H1 (cell line): ENCODE data around the gene PNPLA3. TPM values are rescaled to one million over a fixed set of nuclear protein-coding genes. Genes with fewer than 3 reads are reported as not detected.
A peak's percentile ranks its signal among the peaks of the same experiment; 100 is the strongest.

ENCODE experiments used
- CTCF ChIA-PET: fragments of 300-600 bp; sonication (Branson Sonifier 250); formaldehyde crosslinking; loops from one replicate; lab custom pipeline; 2021; ENCODE audit not compliant: partially characterized antibody; lab: Charles Lee
- POLR2A ChIA-PET: fragments of 300-600 bp; sonication (Branson Sonifier 250); formaldehyde crosslinking; loops from one replicate; lab custom pipeline; 2021; ENCODE audit warnings: inconsistent platforms; ENCODE audit not compliant: partially characterized antibody; lab: Charles Lee
- DNase-seq, 2 experiments: peaks; one replicate each; pipeline versions ENCODE4 v3.0.0 to v3.0.0-alpha.2; 2010 to 2022; ENCODE audit warnings: low spot score in 2 of 2, low read depth in 1 of 2, mixed read lengths in 1 of 2
- FAIRE-seq: peaks from 2 replicates; lab custom pipeline; 2011; peaks lifted over from hg19 to GRCh38; lab: Jason Lieb, UNC
- H2AFZ ChIP-seq: 2 replicates; pipeline ENCODE4 v1.8.1; 2012; ENCODE audit warnings: low read length, inconsistent platforms
- H2AK5ac ChIP-seq: 2 replicates; pipeline ENCODE4 v1.6.1; 2013; ENCODE audit warnings: low read depth, low read length
- H2BK120ac ChIP-seq: replicated peaks from 2 replicates; pipeline ENCODE3; 2013; ENCODE audit warnings: low read depth, low read length, inconsistent platforms
- H2BK12ac ChIP-seq: 2 replicates; pipeline ENCODE4 v1.6.1; 2013; ENCODE audit warnings: low read depth, low read length
- H2BK15ac ChIP-seq: 2 replicates; pipeline ENCODE4 v1.6.1; 2013; ENCODE audit warnings: low read length
- H2BK20ac ChIP-seq: 2 replicates; pipeline ENCODE4 v1.6.1; 2013; ENCODE audit warnings: low read length
- H2BK5ac ChIP-seq: 2 replicates; pipeline ENCODE4 v1.6.1; 2013; ENCODE audit warnings: low read depth, low read length
- H3K14ac ChIP-seq: 2 replicates; pipeline ENCODE4 v1.6.1; 2013; ENCODE audit warnings: inconsistent platforms; ENCODE audit not compliant: insufficient read length
- H3K18ac ChIP-seq: 2 replicates; pipeline ENCODE4 v1.6.1; 2013; ENCODE audit warnings: low read length; ENCODE audit errors: extremely low read depth
- H3K23ac ChIP-seq: 2 replicates; pipeline ENCODE4 v1.6.1; 2013; ENCODE audit warnings: inconsistent platforms; ENCODE audit not compliant: insufficient read length
- H3K23me2 ChIP-seq: 2 replicates; pipeline ENCODE4 v1.6.1; 2013; ENCODE audit warnings: low read depth, low read length
- H3K27ac ChIP-seq: 2 replicates; pipeline ENCODE4 v1.6.1; 2011; ENCODE audit warnings: low read depth, low read length, inconsistent platforms
- H3K27me3 ChIP-seq, 4 experiments: replicated peaks in 1 of 4; 1 replicate in 1 of 4; 2 replicates in 3 of 4; pipeline versions ENCODE4 v1.6.1 to v1.8.1; 2011 to 2013; ENCODE audit warnings: low read length in 3 of 4, mild to moderate bottlenecking in 3 of 4, inconsistent platforms in 2 of 4, mixed read lengths in 2 of 4, moderate library complexity in 1 of 4; ENCODE audit not compliant: control insufficient read depth in 3 of 4, insufficient read depth in 3 of 4; ENCODE audit errors: extremely low read depth in 1 of 4
- H3K36me3 ChIP-seq, 4 experiments: 2 replicates each; pipeline versions ENCODE4 v1.6.1 to v1.8.1; 2011 to 2013; ENCODE audit warnings: mild to moderate bottlenecking in 4 of 4, low read length in 3 of 4, moderate library complexity in 2 of 4, control low read depth in 1 of 4, inconsistent platforms in 1 of 4; ENCODE audit not compliant: insufficient read depth in 4 of 4, control insufficient read depth in 2 of 4
- H3K4ac ChIP-seq: replicated peaks from 2 replicates; pipeline ENCODE3; 2013; ENCODE audit warnings: low read length, low read depth, mixed read lengths, inconsistent platforms; ENCODE audit not compliant: insufficient read length
- H3K4me1 ChIP-seq, 4 experiments: replicated peaks in 1 of 4; 1 replicate in 1 of 4; 2 replicates in 3 of 4; pipeline versions ENCODE4 v1.6.1 to v1.8.1; 2011 to 2013; ENCODE audit warnings: low read length in 3 of 4, inconsistent platforms in 2 of 4, mixed read lengths in 1 of 4; ENCODE audit not compliant: insufficient read depth in 4 of 4, control insufficient read depth in 3 of 4
- H3K4me2 ChIP-seq, 2 experiments: 2 replicates each; pipeline versions ENCODE4 v1.6.1 to v1.8.1; 2011 to 2013; ENCODE audit warnings: low read depth in 2 of 2, low read length in 2 of 2, control low read depth in 1 of 2, inconsistent platforms in 1 of 2, mild to moderate bottlenecking in 1 of 2; ENCODE audit not compliant: insufficient read depth in 1 of 2
- H3K4me3 ChIP-seq, 4 experiments: fragments of 200-600, 300-600 bp in 1 of 4; sonication (generic), shearing (Covaris generic), sonication (Bioruptor Twin) in 1 of 4; 2 replicates each; pipeline versions ENCODE4 v1.5.1 to v1.8.1; 2011 to 2016; ENCODE audit warnings: low read length in 4 of 4, low read depth in 3 of 4, control low read depth in 2 of 4, inconsistent platforms in 2 of 4, mild to moderate bottlenecking in 2 of 4, mixed read lengths in 1 of 4, moderate library complexity in 1 of 4; ENCODE audit not compliant: insufficient read depth in 2 of 4; ENCODE audit errors: extremely low read depth in 1 of 4
- H3K56ac ChIP-seq: replicated peaks from 2 replicates; pipeline ENCODE3; 2013; ENCODE audit warnings: low read depth, mild to moderate bottlenecking, mixed read lengths, low read length, inconsistent platforms; ENCODE audit not compliant: insufficient read length
- H3K79me1 ChIP-seq: 2 replicates; pipeline ENCODE4 v1.6.1; 2013; ENCODE audit warnings: low read depth, low read length, control low read depth
- H3K79me2 ChIP-seq, 2 experiments: 2 replicates each; pipeline versions ENCODE4 v1.6.1 to v1.8.1; 2012 to 2013; ENCODE audit warnings: low read length in 2 of 2, mild to moderate bottlenecking in 2 of 2, inconsistent platforms in 1 of 2; ENCODE audit not compliant: insufficient read depth in 2 of 2, control insufficient read depth in 1 of 2
- H3K9ac ChIP-seq, 4 experiments: replicated peaks in 1 of 4; 1 replicate in 1 of 4; 2 replicates in 3 of 4; pipeline versions ENCODE4 v1.6.1 to v1.8.1; 2011 to 2013; ENCODE audit warnings: low read depth in 3 of 4, low read length in 3 of 4, control low read depth in 2 of 4, mild to moderate bottlenecking in 2 of 4, moderate library complexity in 2 of 4, inconsistent platforms in 1 of 4; ENCODE audit errors: extremely low read depth in 1 of 4
- H3K9me3 ChIP-seq, 2 experiments: 2 replicates each; pipeline versions ENCODE4 v1.6.1 to v1.8.1; 2012 to 2013; ENCODE audit warnings: mild to moderate bottlenecking in 2 of 2, moderate library complexity in 2 of 2, control low read depth in 1 of 2, inconsistent platforms in 1 of 2, low read depth in 1 of 2, low read length in 1 of 2, mixed read lengths in 1 of 2; ENCODE audit not compliant: insufficient read depth in 2 of 2
- H4K20me1 ChIP-seq, 2 experiments: replicated peaks in 1 of 2; 2 replicates each; pipeline versions ENCODE3 to v1.8.1; 2011 to 2013; ENCODE audit warnings: inconsistent platforms in 2 of 2, low read length in 2 of 2, mild to moderate bottlenecking in 1 of 2; ENCODE audit not compliant: insufficient read depth in 2 of 2, control insufficient read depth in 1 of 2
- H4K5ac ChIP-seq: 2 replicates; pipeline ENCODE4 v1.6.1; 2013; ENCODE audit warnings: low read length, low read depth, mixed read lengths, inconsistent platforms; ENCODE audit not compliant: insufficient read length
- H4K8ac ChIP-seq: 2 replicates; pipeline ENCODE4 v1.8.0; 2013; ENCODE audit warnings: mild to moderate bottlenecking, moderate library complexity, low read length, inconsistent platforms; ENCODE audit not compliant: insufficient read depth; ENCODE audit errors: extremely low read depth
- H4K91ac ChIP-seq: replicated peaks from 2 replicates; pipeline ENCODE3; 2013; ENCODE audit warnings: low read length, mixed read lengths, inconsistent platforms; ENCODE audit not compliant: insufficient read length
- BACH1 ChIP-seq: IDR thresholded peaks from 2 replicates; pipeline ENCODE4 v1.6.1; 2012; ENCODE audit warnings: low read length, improper control_type of control experiment
- CREB1 ChIP-seq: IDR thresholded peaks from 2 replicates; pipeline ENCODE4 v1.6.1; 2012; ENCODE audit warnings: inconsistent platforms
- CTBP2 ChIP-seq: IDR thresholded peaks from 2 replicates; pipeline ENCODE4 v1.7.0; 2011; ENCODE audit warnings: borderline replicate concordance, mild to moderate bottlenecking, moderate library complexity, mixed read lengths, low read length; ENCODE audit not compliant: insufficient read depth, insufficient read length
- HDAC2 ChIP-seq, 2 experiments: fragments of 300-600 bp in 1 of 2; sonication (generic) in 1 of 2; IDR thresholded peaks; 2 replicates each; pipeline ENCODE4 v1.6.1; 2011 to 2012; ENCODE audit warnings: low read depth in 2 of 2, low read length in 2 of 2, mild to moderate bottlenecking in 2 of 2, moderate library complexity in 2 of 2, borderline replicate concordance in 1 of 2, inconsistent platforms in 1 of 2
- JUN ChIP-seq: IDR thresholded peaks from 2 replicates; pipeline ENCODE4 v1.6.1; 2011; ENCODE audit warnings: low read depth, mild to moderate bottlenecking, improper control_type of control experiment, low read length
- JUND ChIP-seq: IDR thresholded peaks from 2 replicates; pipeline ENCODE4 v1.6.1; 2011; ENCODE audit warnings: mild to moderate bottlenecking, improper control_type of control experiment, low read length
- KDM1A ChIP-seq: fragments of 200-600, 300-600 bp; sonication (generic); IDR thresholded peaks from 2 replicates; pipeline ENCODE4 v1.7.1; 2016; ENCODE audit warnings: mild to moderate bottlenecking, low read length, borderline replicate concordance
- NANOG ChIP-seq: IDR thresholded peaks from 2 replicates; pipeline ENCODE4 v1.6.1; 2011; ENCODE audit warnings: low read length, low read depth, mild to moderate bottlenecking, inconsistent platforms; ENCODE audit not compliant: insufficient read depth, poor library complexity, severe bottlenecking
- POU5F1 ChIP-seq: IDR thresholded peaks from 2 replicates; pipeline ENCODE4 v1.6.1; 2011; ENCODE audit warnings: low read depth, mild to moderate bottlenecking, low read length, moderate library complexity
- SIX5 ChIP-seq: IDR thresholded peaks from 2 replicates; pipeline ENCODE4 v1.6.1; 2011; ENCODE audit warnings: mild to moderate bottlenecking, low read depth, low read length
- TEAD4 ChIP-seq: IDR thresholded peaks from 2 replicates; pipeline ENCODE4 v1.6.1; 2012; ENCODE audit warnings: low read depth, low read length, inconsistent platforms, mixed read lengths
- WGBS, 2 experiments: shearing (Covaris generic) in 1 of 2; methylation state at CpG; one replicate each; pipeline versions ENCODE4 v1.1.6 to v1.1.7; 2013 to 2015; ENCODE audit warnings: low lambda C conversion rate in 2 of 2, mixed read lengths in 2 of 2, inconsistent platforms in 1 of 2, low coverage in 1 of 2, missing lambda C conversion rate in 1 of 2; ENCODE audit not compliant: insufficient replicate concordance in 2 of 2, insufficient coverage in 1 of 2, insufficient read length in 1 of 2; ENCODE audit errors: extremely low coverage in 1 of 2, missing lambda C conversion rate in 1 of 2; 5-methylcytosine and 5-hydroxymethylcytosine counted together
- polyA plus RNA-seq, 7 experiments: library from polyadenylated mRNA; depleted of rRNA in 3 of 7; stranded (reverse) in 5 of 7; unstranded in 2 of 7; fragments of >200 nt in 5 of 7; fragments of 200-250 nt in 2 of 7; gene quantifications; 1 replicate in 5 of 7; 2 replicates in 1 of 7; 4 replicates in 1 of 7; pipeline versions ENCODE4 v1.2.1 to v1.2.3, GENCODE V29; 2011 to 2013; ENCODE audit warnings: missing spikeins in 2 of 7, mixed read lengths in 2 of 7
- total RNA-seq: library from RNA; stranded (reverse); fragmentation: NEBNext Ultra II Directional; extraction: Animal tissue kit (Norgen Biotek cat#: 25700); gene quantifications from 2 replicates; pipeline ENCODE4 v1.2.1, GENCODE V29; 2021

PNPLA3 gene
- total and polyA plus RNA-seq, 2 of the 8 experiments (the other 6 are each of a cell fraction or from before 2014, with no cell fraction given), result 17.5 to 23.4 TPM

DNA sequence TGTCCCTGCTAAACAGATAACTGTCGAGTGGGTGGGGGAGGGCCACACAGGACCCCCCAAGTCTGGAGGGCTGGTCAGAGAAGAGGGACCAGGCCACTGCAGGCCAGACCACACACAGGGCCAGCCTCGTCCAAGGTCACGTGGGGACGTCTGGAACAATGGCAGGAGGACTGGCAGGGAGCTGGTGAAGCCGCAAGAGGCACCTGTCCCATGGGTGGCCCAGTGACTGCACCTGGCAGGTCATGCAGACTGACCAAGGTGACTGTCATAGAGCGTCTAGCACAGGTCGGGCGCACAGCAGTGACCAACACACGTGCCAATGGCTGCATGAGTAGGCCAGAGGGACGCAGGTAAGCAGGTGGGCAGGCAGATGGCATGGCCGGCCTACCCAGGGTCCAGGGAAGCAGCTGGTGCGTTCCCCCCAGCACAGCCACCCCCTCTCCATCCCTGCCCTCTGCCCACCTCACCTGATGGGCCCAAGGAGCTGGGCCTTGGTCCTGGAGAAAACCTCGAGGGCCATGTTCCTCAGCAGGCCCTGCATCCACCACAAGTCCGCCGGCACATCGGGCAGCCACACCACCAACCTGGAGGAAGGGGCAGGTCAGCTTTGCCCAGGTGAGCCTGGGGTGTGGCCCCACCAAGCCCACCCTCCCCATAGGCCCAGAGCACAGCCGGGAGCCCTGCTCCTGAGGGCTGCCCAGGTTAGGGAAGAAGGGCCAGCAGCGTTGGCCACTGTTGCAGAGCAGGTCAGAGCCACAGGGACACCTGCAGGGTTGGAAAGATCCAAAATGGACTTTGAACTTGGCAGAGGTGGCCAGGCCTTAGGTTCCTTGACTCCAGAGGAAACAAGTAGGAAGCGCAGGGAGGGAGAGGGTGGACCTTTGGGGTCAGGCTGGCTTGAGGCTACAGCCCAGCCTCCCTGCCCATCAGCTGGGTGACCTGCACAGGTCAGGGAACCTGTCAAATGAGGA is 42.2 kb upstream of the PNPLA3 start:
- H3K27me3 ChIP-seq, result no peaks in the 10 kb centered on the region
- H4K20me1 ChIP-seq, result peaks cover 0 to 4% of the 10 kb centered on the region in 2 experiments
- peaks cover 0 to 3% (median 2%) of the 10 kb centered on the region in 4 experiments; a peak in 1 of 7 replicates for H3K4me1 ChIP-seq
- H4K5ac ChIP-seq, result no peak overlapping the region
- H2AK5ac ChIP-seq, result no peak overlapping the region
- no peak overlapping the region for H2BK120ac ChIP-seq
- H3K4ac ChIP-seq, result no peak overlapping the region
- no peak overlapping the region for H3K9ac ChIP-seq
- no peak overlapping the region for H2BK12ac ChIP-seq
- no peak overlapping the region for H3K4me3 ChIP-seq
- no peaks in the 10 kb centered on the region for H3K79me1 ChIP-seq
- DNase-seq (no peak), FAIRE-seq (no peak)
- H2BK20ac ChIP-seq, result no peak overlapping the region
- H4K8ac ChIP-seq, result peak overlapping the region; percentile 57; the same call in 1 of the 2 replicates
- H3K79me2 ChIP-seq, result no peaks in the 10 kb centered on the region
- no peak overlapping the region for H4K91ac ChIP-seq
- no peak overlapping the region for H3K56ac ChIP-seq
- ChIA-PET CTCF (interaction anchor here (0.8 to 7.5 kb wide), 7 partner anchors 13 to 139 kb away, joined by 3 to 226 read pairs (median 7); partner anchors contain the start of gene PNPLA5), POLR2A (interaction anchor here (0.6 to 2.5 kb wide), 3 partner anchors 9 to 687 kb away, joined by 3 to 10 read pairs (median 3); no protein-coding TSS in a partner anchor)
- H3K23me2 ChIP-seq, result no peaks in the 10 kb centered on the region
- no peak overlapping the region for H3K18ac ChIP-seq
- no peak overlapping the region for H3K14ac ChIP-seq
- no peak overlapping the region for H3K27ac ChIP-seq
- H3K4me2 ChIP-seq, result no peak overlapping the region
- H2AFZ ChIP-seq, result no peak overlapping the region
- no peaks in the 10 kb centered on the region for H3K9me3 ChIP-seq
- 90% methylated on average over 19 of the region's 19 CpGs; no CpG with 5 or more reads in 1 of the 2 experiments for WGBS, 2 experiments
- no peak overlapping the region for H2BK15ac ChIP-seq
- peak overlapping the region; percentile 60; the same call in 1 of the 2 replicates for H2BK5ac ChIP-seq
- 0 out of 8 replicates have a peak, but pooled peaks cover 0 to 2% (median 0%) of the 10 kb centered on the region in 4 experiments for H3K36me3 ChIP-seq
- no peak overlapping the region for H3K23ac ChIP-seq
- no peak for TF ChIP-seq BACH1
- TF ChIP-seq CTBP2, result no peak
- no peak for TF ChIP-seq TEAD4
- TF ChIP-seq KDM1A, result no peak
- no peak for TF ChIP-seq NANOG
- no peak for TF ChIP-seq SIX5
- TF ChIP-seq POU5F1, result no peak
- no peak for TF ChIP-seq JUND
- TF ChIP-seq JUN, result no peak
- no peak for TF ChIP-seq CREB1
- TF ChIP-seq HDAC2 (IDR thresholded peaks at IDR 0.05; ENCODE audit: borderline replicate concordance in 1 of 2, low read depth in 2 of 2, low read length in 2 of 2), result no peak
